ENCODE results near the gene GPR78. TPM values are rescaled to one million over a fixed set of nuclear protein-coding genes. Genes with fewer than 3 reads are reported as not detected.
A peak's percentile ranks its signal among the peaks of the same experiment; 100 is the strongest.

The GPR78 gene
- total RNA-seq, 1 experiment from 2014 or later: 5.7 TPM

- no peak for TF ChIP-seq GTF2I (CRISPR knock-in tag; conservative IDR thresholded peaks at IDR 0.05)
- TF ChIP-seq IRF2 (CRISPR knock-in tag; IDR thresholded peaks at IDR 0.05; ENCODE audit: borderline replicate concordance, low read depth): peak; percentile 89; the same call in 1 of the 2 replicates
- TF ChIP-seq, protein P1, sequence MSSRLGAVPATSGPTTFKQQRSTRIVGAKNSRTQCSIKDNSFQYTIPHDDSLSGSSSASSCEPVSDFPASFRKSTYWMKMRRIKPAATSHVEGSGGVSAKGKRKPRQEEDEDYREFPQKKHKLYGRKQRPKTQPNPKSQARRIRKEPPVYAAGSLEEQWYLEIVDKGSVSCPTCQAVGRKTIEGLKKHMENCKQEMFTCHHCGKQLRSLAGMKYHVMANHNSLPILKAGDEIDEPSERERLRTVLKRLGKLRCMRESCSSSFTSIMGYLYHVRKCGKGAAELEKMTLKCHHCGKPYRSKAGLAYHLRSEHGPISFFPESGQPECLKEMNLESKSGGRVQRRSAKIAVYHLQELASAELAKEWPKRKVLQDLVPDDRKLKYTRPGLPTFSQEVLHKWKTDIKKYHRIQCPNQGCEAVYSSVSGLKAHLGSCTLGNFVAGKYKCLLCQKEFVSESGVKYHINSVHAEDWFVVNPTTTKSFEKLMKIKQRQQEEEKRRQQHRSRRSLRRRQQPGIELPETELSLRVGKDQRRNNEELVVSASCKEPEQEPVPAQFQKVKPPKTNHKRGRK (CRISPR knock-in tag; IDR thresholded peaks at IDR 0.05; ENCODE audit: borderline replicate concordance): peak; percentile 92; the same call in 1 of the 2 replicates
- TF ChIP-seq HMGA2 (CRISPR knock-in tag; IDR thresholded peaks at IDR 0.05): no peak
- peak; percentile 34; the same call in 1 of the 2 replicates for TF ChIP-seq ZNF121 (CRISPR knock-in tag; IDR thresholded peaks at IDR 0.05)
- TF ChIP-seq, protein P2, sequence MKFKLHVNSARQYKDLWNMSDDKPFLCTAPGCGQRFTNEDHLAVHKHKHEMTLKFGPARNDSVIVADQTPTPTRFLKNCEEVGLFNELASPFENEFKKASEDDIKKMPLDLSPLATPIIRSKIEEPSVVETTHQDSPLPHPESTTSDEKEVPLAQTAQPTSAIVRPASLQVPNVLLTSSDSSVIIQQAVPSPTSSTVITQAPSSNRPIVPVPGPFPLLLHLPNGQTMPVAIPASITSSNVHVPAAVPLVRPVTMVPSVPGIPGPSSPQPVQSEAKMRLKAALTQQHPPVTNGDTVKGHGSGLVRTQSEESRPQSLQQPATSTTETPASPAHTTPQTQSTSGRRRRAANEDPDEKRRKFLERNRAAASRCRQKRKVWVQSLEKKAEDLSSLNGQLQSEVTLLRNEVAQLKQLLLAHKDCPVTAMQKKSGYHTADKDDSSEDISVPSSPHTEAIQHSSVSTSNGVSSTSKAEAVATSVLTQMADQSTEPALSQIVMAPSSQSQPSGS (CRISPR knock-in tag; IDR thresholded peaks at IDR 0.05; ENCODE audit: borderline replicate concordance, low read depth): peak; percentile 92
- TF ChIP-seq JUN (CRISPR knock-in tag; IDR thresholded peaks at IDR 0.05): peak; percentile 98
- peak; percentile 97 for TF ChIP-seq TCF7 (CRISPR knock-in tag; IDR thresholded peaks at IDR 0.05; ENCODE audit: low read depth)
- peak; percentile 96 for TF ChIP-seq CREB1 (CRISPR knock-in tag; IDR thresholded peaks at IDR 0.05)
- peak; percentile 89 for TF ChIP-seq NR3C1 (CRISPR knock-in tag; conservative IDR thresholded peaks at IDR 0.05; ENCODE audit: low read depth)
- TF ChIP-seq MYBL2 (CRISPR knock-in tag; IDR thresholded peaks at IDR 0.05): peak; percentile 97
- TF ChIP-seq, protein P3, sequence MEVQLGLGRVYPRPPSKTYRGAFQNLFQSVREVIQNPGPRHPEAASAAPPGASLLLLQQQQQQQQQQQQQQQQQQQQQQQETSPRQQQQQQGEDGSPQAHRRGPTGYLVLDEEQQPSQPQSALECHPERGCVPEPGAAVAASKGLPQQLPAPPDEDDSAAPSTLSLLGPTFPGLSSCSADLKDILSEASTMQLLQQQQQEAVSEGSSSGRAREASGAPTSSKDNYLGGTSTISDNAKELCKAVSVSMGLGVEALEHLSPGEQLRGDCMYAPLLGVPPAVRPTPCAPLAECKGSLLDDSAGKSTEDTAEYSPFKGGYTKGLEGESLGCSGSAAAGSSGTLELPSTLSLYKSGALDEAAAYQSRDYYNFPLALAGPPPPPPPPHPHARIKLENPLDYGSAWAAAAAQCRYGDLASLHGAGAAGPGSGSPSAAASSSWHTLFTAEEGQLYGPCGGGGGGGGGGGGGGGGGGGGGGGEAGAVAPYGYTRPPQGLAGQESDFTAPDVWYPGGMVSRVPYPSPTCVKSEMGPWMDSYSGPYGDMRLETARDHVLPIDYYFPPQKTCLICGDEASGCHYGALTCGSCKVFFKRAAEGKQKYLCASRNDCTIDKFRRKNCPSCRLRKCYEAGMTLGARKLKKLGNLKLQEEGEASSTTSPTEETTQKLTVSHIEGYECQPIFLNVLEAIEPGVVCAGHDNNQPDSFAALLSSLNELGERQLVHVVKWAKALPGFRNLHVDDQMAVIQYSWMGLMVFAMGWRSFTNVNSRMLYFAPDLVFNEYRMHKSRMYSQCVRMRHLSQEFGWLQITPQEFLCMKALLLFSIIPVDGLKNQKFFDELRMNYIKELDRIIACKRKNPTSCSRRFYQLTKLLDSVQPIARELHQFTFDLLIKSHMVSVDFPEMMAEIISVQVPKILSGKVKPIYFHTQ (CRISPR knock-in tag; IDR thresholded peaks at IDR 0.05): no peak
- TF ChIP-seq ZNF263 (CRISPR knock-in tag; IDR thresholded peaks at IDR 0.05; ENCODE audit: low read depth): peak; percentile 70; the same call in 1 of the 2 replicates
- peak; percentile 96 for TF ChIP-seq ZNF138 (CRISPR knock-in tag; conservative IDR thresholded peaks at IDR 0.05)
- peak; percentile 89; the same call in 1 of the 2 replicates for TF ChIP-seq ZNF219 (CRISPR knock-in tag; IDR thresholded peaks at IDR 0.05; ENCODE audit: borderline replicate concordance)
- TF ChIP-seq NR2C2 (CRISPR knock-in tag; IDR thresholded peaks at IDR 0.05): peak; percentile 82
- TF ChIP-seq, protein P4, sequence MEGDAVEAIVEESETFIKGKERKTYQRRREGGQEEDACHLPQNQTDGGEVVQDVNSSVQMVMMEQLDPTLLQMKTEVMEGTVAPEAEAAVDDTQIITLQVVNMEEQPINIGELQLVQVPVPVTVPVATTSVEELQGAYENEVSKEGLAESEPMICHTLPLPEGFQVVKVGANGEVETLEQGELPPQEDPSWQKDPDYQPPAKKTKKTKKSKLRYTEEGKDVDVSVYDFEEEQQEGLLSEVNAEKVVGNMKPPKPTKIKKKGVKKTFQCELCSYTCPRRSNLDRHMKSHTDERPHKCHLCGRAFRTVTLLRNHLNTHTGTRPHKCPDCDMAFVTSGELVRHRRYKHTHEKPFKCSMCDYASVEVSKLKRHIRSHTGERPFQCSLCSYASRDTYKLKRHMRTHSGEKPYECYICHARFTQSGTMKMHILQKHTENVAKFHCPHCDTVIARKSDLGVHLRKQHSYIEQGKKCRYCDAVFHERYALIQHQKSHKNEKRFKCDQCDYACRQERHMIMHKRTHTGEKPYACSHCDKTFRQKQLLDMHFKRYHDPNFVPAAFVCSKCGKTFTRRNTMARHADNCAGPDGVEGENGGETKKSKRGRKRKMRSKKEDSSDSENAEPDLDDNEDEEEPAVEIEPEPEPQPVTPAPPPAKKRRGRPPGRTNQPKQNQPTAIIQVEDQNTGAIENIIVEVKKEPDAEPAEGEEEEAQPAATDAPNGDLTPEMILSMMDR (IDR thresholded peaks at IDR 0.05): no peak
- TF ChIP-seq, protein P5, sequence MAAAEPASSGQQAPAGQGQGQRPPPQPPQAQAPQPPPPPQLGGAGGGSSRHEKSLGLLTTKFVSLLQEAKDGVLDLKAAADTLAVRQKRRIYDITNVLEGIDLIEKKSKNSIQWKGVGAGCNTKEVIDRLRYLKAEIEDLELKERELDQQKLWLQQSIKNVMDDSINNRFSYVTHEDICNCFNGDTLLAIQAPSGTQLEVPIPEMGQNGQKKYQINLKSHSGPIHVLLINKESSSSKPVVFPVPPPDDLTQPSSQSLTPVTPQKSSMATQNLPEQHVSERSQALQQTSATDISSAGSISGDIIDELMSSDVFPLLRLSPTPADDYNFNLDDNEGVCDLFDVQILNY (CRISPR knock-in tag; IDR thresholded peaks at IDR 0.05): peak; percentile 92; the same call in 1 of the 2 replicates
- peak; percentile 98 for TF ChIP-seq ETV6 (CRISPR knock-in tag; IDR thresholded peaks at IDR 0.05)
- TF ChIP-seq, protein P6, sequence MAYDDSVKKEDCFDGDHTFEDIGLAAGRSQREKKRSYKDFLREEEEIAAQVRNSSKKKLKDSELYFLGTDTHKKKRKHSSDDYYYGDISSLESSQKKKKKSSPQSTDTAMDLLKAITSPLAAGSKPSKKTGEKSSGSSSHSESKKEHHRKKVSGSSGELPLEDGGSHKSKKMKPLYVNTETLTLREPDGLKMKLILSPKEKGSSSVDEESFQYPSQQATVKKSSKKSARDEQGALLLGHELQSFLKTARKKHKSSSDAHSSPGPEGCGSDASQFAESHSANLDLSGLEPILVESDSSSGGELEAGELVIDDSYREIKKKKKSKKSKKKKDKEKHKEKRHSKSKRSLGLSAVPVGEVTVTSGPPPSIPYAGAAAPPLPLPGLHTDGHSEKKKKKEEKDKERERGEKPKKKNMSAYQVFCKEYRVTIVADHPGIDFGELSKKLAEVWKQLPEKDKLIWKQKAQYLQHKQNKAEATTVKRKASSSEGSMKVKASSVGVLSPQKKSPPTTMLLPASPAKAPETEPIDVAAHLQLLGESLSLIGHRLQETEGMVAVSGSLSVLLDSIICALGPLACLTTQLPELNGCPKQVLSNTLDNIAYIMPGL (CRISPR knock-in tag; IDR thresholded peaks at IDR 0.05): peak; percentile 89
- TF ChIP-seq CREM (CRISPR knock-in tag; IDR thresholded peaks at IDR 0.05): peak; percentile 89; the same call in 1 of the 2 replicates
- TF ChIP-seq, protein P7, sequence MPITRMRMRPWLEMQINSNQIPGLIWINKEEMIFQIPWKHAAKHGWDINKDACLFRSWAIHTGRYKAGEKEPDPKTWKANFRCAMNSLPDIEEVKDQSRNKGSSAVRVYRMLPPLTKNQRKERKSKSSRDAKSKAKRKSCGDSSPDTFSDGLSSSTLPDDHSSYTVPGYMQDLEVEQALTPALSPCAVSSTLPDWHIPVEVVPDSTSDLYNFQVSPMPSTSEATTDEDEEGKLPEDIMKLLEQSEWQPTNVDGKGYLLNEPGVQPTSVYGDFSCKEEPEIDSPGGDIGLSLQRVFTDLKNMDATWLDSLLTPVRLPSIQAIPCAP (CRISPR knock-in tag; IDR thresholded peaks at IDR 0.05): peak; percentile 94
- TF ChIP-seq SP1 (CRISPR knock-in tag; conservative IDR thresholded peaks at IDR 0.05): peak; percentile 83
- no peak for TF ChIP-seq SOX15 (CRISPR knock-in tag; IDR thresholded peaks at IDR 0.05)
- no peak for TF ChIP-seq ZSCAN18 (CRISPR knock-in tag; IDR thresholded peaks at IDR 0.05)
- no peak for TF ChIP-seq EMX1 (CRISPR knock-in tag; IDR thresholded peaks at IDR 0.05)
- peak; percentile 98 for TF ChIP-seq CBFB (CRISPR knock-in tag; IDR thresholded peaks at IDR 0.05; ENCODE audit: low read depth)
These were observed at the start of gene GPR78 (continued) for GRCh38 chr4:8580321-8581093.
